MCF 10A (cell line): ENCODE results near the gene RILP. TPM values are rescaled to one million over a fixed set of nuclear protein-coding genes. Genes with fewer than 3 reads are reported as not detected.
A peak's percentile ranks its signal among the peaks of the same experiment; 100 is the strongest.

Experiments
- BruUV-seq: library from RNA; stranded (reverse); fragments of 400-500 nt; replicated peaks from 2 replicates; lab custom pipeline; 2021; lab: Mats Ljungman, UMichigan
- CTCF ChIA-PET: fragments of 300-600 bp; sonication (Branson Sonifier 250); formaldehyde crosslinking; extraction: SDS; loops from one replicate; lab custom pipeline; 2021; ENCODE audit warnings: antibody characterized with exemption, inconsistent platforms; lab: Yijun Ruan, JAX
- POLR2A ChIA-PET: fragments of 300-600, 350-650 bp; sonication (Branson Sonifier 250); formaldehyde crosslinking; extraction: SDS; loops from one replicate; lab custom pipeline; 2020; ENCODE audit warnings: antibody characterized with exemption, inconsistent platforms; lab: Yijun Ruan, JAX
- DNase-seq: peaks from one replicate; pipeline ENCODE4 v3.0.0-alpha.2; 2018; ENCODE audit not compliant: unreplicated experiment
- H3K27ac Mint-ChIP-seq: one replicate; pipeline ENCODE4 v1.8.0; 2022; ENCODE audit warnings: mild to moderate bottlenecking, low read depth, mixed read lengths; ENCODE audit not compliant: unreplicated experiment
- H3K27me3 Mint-ChIP-seq: one replicate; pipeline ENCODE4 v1.8.0; 2022; ENCODE audit warnings: mixed read lengths; ENCODE audit not compliant: insufficient read depth, unreplicated experiment
- H3K36me3 Mint-ChIP-seq: one replicate; pipeline ENCODE4 v1.8.0; 2022; ENCODE audit warnings: mild to moderate bottlenecking, moderate library complexity, mixed read lengths; ENCODE audit not compliant: insufficient read depth, unreplicated experiment
- H3K4me1 Mint-ChIP-seq: one replicate; pipeline ENCODE4 v1.8.0; 2022; ENCODE audit warnings: mixed read lengths; ENCODE audit not compliant: insufficient read depth, unreplicated experiment
- H3K4me3 Mint-ChIP-seq: one replicate; pipeline ENCODE4 v1.8.0; 2022; ENCODE audit warnings: mild to moderate bottlenecking, moderate library complexity, mixed read lengths; ENCODE audit not compliant: unreplicated experiment
- H3K9me3 Mint-ChIP-seq: one replicate; pipeline ENCODE4 v1.8.0; 2022; ENCODE audit warnings: mixed read lengths; ENCODE audit not compliant: unreplicated experiment
- CTCF ChIP-seq: fragments of 200-600 bp; IDR thresholded peaks from one replicate; pipeline ENCODE4 v1.8.0; 2022; ENCODE audit warnings: antibody characterized with exemption, mild to moderate bottlenecking; ENCODE audit not compliant: unreplicated experiment
- intact Hi-C: fragments of 100-400 bp; cut with micrococcal nuclease; formaldehyde crosslinking; loops from 2 replicates; pipeline ENCODE4 v1.14.1; 2022
- total RNA-seq: library from RNA; stranded (reverse); gene quantifications from 2 replicates; pipeline ENCODE4 v1.2.3, GENCODE V29; 2022

The RILP gene
- total RNA-seq, 1 experiment from 2014 or later, result 2.6 TPM

- Mint-ChIP-seq H3K9me3 (no peaks in the 10 kb centered on the region), H3K27me3 (no peaks in the 10 kb centered on the region), H3K4me1 (peaks cover 8% of the 10 kb centered on the region), H3K36me3 (peaks cover 34% of the 10 kb centered on the region), H3K4me3 (peak overlapping the region; percentile 70), H3K27ac (no peak overlapping the region)
- ChIA-PET POLR2A (interaction anchor here (1.0 to 3.8 kb wide), 16 partner anchors 10 to 389 kb away, joined by 3 to 48 read pairs (median 8); partner anchors contain the start of genes INPP5K, PITPNA, PRPF8 and YWHAE), CTCF (interaction anchor here (0.5 to 3.5 kb wide), 22 partner anchors 10 to 395 kb away, joined by 3 to 37 read pairs (median 4); partner anchors contain the start of gene SLC43A2)
- no peak for TF ChIP-seq CTCF
- no TSS peak for BruUV-seq
- no peak for DNase-seq
- intact Hi-C loops, result loop anchor here (2.0 kb wide), 2 partner anchors 68 to 72 kb away; no protein-coding TSS in a partner anchor
Observed at GRCh38 chr17:1648173-1648962, 1.3 kb downstream of the RILP start.

- no peak overlapping the region for H3K27ac Mint-ChIP-seq
- ChIA-PET POLR2A (interaction anchor here (1.2 to 3.1 kb wide), 3 partner anchors 67 to 132 kb away, joined by 4 to 17 read pairs (median 14); partner anchors contain the start of genes INPP5K and PITPNA), CTCF (interaction anchor here (0.6 to 3.5 kb wide), 15 partner anchors 9 to 394 kb away, joined by 3 to 37 read pairs (median 3); partner anchors contain the start of gene SLC43A2)
- TF ChIP-seq CTCF, result no peak
- H3K9me3 Mint-ChIP-seq, result no peaks in the 10 kb centered on the region
- no TSS peak for BruUV-seq
- H3K36me3 Mint-ChIP-seq, result peaks cover 29% of the 10 kb centered on the region
- H3K4me1 Mint-ChIP-seq, result peaks cover 8% of the 10 kb centered on the region
- intact Hi-C loops, result loop anchor here (2.0 kb wide), 2 partner anchors 69 to 71 kb away; no protein-coding TSS in a partner anchor
- H3K4me3 Mint-ChIP-seq, result no peak overlapping the region
- no peaks in the 10 kb centered on the region for H3K27me3 Mint-ChIP-seq
- DNase-seq, result no peak
Observed at GRCh38 chr17:1647802-1648171, 1.9 kb downstream of the RILP start.

- H3K27ac Mint-ChIP-seq, result no peak overlapping the region
- no peak for DNase-seq
- H3K4me1 Mint-ChIP-seq, result peaks cover 8% of the 10 kb centered on the region
- TF ChIP-seq CTCF, result no peak
- POLR2A ChIA-PET, result interaction anchor here (0.6 kb wide), 1 partner anchor 17 kb away, joined by 3 read pairs; no protein-coding TSS in a partner anchor
- CTCF ChIA-PET, result interaction anchor here (0.6 to 1.9 kb wide), 4 partner anchors 17 to 379 kb away, joined by 3 to 7 read pairs (median 3); no protein-coding TSS in a partner anchor
- H3K27me3 Mint-ChIP-seq, result no peaks in the 10 kb centered on the region
- no peaks in the 10 kb centered on the region for H3K9me3 Mint-ChIP-seq
- BruUV-seq, result no TSS peak
- H3K36me3 Mint-ChIP-seq, result peaks cover 14% of the 10 kb centered on the region
- no peak overlapping the region for H3K4me3 Mint-ChIP-seq
- intact Hi-C loops, result no loop called here
Observed at GRCh38 chr17:1646199-1646875, 3.3 kb downstream of the RILP start.
